ENCODE data around the gene FOXD4L3.
"Not testable (repeated sequence)": the region's sequence is repeated elsewhere in the genome, so short reads cannot be mapped to it uniquely, and the experiment has no call there.

Gene FOXD4L3

GRCh38 chr9:68343992-68344391 lies 41.3 kb downstream of the FOXD4L3 start:
- not testable (repeated sequence) for H3K4me3 ChIP-seq (ENCODE audit: low read depth in 1 of 5, low read length in 5 of 5); H3K9me3 ChIP-seq (ENCODE audit: control insufficient read depth in 5 of 5, low read length in 5 of 5); H3K27me3 ChIP-seq (ENCODE audit: control insufficient read depth in 5 of 5, insufficient read depth in 4 of 5, low read length in 5 of 5); H3K9ac ChIP-seq (ENCODE audit: low read length in 5 of 5); H3K36me3 ChIP-seq (ENCODE audit: control insufficient read depth in 5 of 5, insufficient read depth in 5 of 5, low read length in 5 of 5); H3K27ac ChIP-seq (ENCODE audit: low read depth, low read length); H3K4me1 ChIP-seq (ENCODE audit: control insufficient read depth in 5 of 5, insufficient read depth in 5 of 5, low read length in 5 of 5)

- not testable (repeated sequence) for H3K4me3 ChIP-seq (ENCODE audit: low read depth in 1 of 5, low read length in 5 of 5); H3K4me1 ChIP-seq (ENCODE audit: control insufficient read depth in 5 of 5, insufficient read depth in 5 of 5, low read length in 5 of 5); H3K9me3 ChIP-seq (ENCODE audit: control insufficient read depth in 5 of 5, low read length in 5 of 5); H3K27me3 ChIP-seq (ENCODE audit: control insufficient read depth in 5 of 5, insufficient read depth in 4 of 5, low read length in 5 of 5); H3K27ac ChIP-seq (ENCODE audit: low read depth, low read length); H3K9ac ChIP-seq (ENCODE audit: low read length in 5 of 5); H3K36me3 ChIP-seq (ENCODE audit: control insufficient read depth in 5 of 5, insufficient read depth in 5 of 5, low read length in 5 of 5)
Observed at GRCh38 chr9:68351689-68352088, 49.0 kb downstream of the FOXD4L3 start.
